GM23338 (cell line): ENCODE results near the gene SCAMP1. TPM values are rescaled to one million over a fixed set of nuclear protein-coding genes. Genes with fewer than 3 reads are reported as not detected.

Source experiments
- ATAC-seq: fragments of 200-7000 bp; cut with Tn5 transposase; 3 replicates; pipeline ENCODE4 v1.9.1; 2020
- DNase-seq: peaks from one replicate; pipeline ENCODE4 v3.0.0-alpha.2; 2015; ENCODE audit warnings: low spot score
- H2AFZ ChIP-seq: fragments of 200-600 bp; sonication (generic); 2 replicates; pipeline ENCODE4 v1.8.0; 2016; ENCODE audit warnings: antibody characterized with exemption, mild to moderate bottlenecking, moderate library complexity
- H3F3A ChIP-seq: fragments of 200-600 bp; sonication (generic); replicated peaks from 2 replicates; pipeline ENCODE4 v1.8.0; 2017; ENCODE audit warnings: antibody characterized with exemption, mixed run types, low read depth
- H3K27ac ChIP-seq: fragments of 200-600 bp; sonication (generic); 2 replicates; pipeline ENCODE4 v1.6.1; 2016; ENCODE audit warnings: low read depth
- H3K27me3 ChIP-seq: fragments of 200-600 bp; sonication (generic); 2 replicates; pipeline ENCODE4 v1.8.0; 2016; ENCODE audit warnings: mild to moderate bottlenecking, mixed run types, moderate library complexity; ENCODE audit not compliant: insufficient read depth
- H3K36me3 ChIP-seq: fragments of 200-600 bp; sonication (generic); 2 replicates; pipeline ENCODE4 v1.8.0; 2016; ENCODE audit warnings: mild to moderate bottlenecking; ENCODE audit not compliant: insufficient read depth
- H3K4me1 ChIP-seq: fragments of 200-600 bp; sonication (generic); 2 replicates; pipeline ENCODE4 v1.8.0; 2016; ENCODE audit warnings: mild to moderate bottlenecking, moderate library complexity; ENCODE audit not compliant: insufficient read depth
- H3K4me2 ChIP-seq: fragments of 200-600 bp; sonication (generic); 2 replicates; pipeline ENCODE4 v1.7.1; 2017; ENCODE audit warnings: mixed run types
- H3K4me3 ChIP-seq: fragments of 200-600 bp; sonication (generic); 2 replicates; pipeline ENCODE4 v1.6.1; 2016; ENCODE audit warnings: mixed run types
- H3K79me2 ChIP-seq: fragments of 200-600 bp; sonication (generic); replicated peaks from 2 replicates; pipeline ENCODE4 v1.8.0; 2017; ENCODE audit warnings: mild to moderate bottlenecking; ENCODE audit not compliant: insufficient read depth
- H3K9me2 ChIP-seq: fragments of 200-600 bp; sonication (generic); 2 replicates; pipeline ENCODE4 v1.8.0; 2017; ENCODE audit not compliant: insufficient read depth
- H4K20me1 ChIP-seq: fragments of 200-600 bp; sonication (generic); replicated peaks from 2 replicates; pipeline ENCODE4 v1.8.0; 2017; ENCODE audit warnings: mild to moderate bottlenecking; ENCODE audit not compliant: insufficient read depth
- H3K27ac Mint-ChIP-seq: 2 replicates; pipeline ENCODE4 v1.8.0; 2020; ENCODE audit warnings: inconsistent platforms, mild to moderate bottlenecking, moderate library complexity, mixed read lengths
- H3K27me3 Mint-ChIP-seq: 3 replicates; pipeline ENCODE4 v1.8.0; 2022; ENCODE audit warnings: low read depth, mild to moderate bottlenecking, moderate library complexity, mixed read lengths, inconsistent platforms; ENCODE audit not compliant: insufficient read depth, poor library complexity
- H3K36me3 Mint-ChIP-seq: 3 replicates; pipeline ENCODE4 v1.8.0; 2021; ENCODE audit warnings: low read depth, mild to moderate bottlenecking, inconsistent platforms, moderate library complexity, mixed read lengths
- H3K4me1 Mint-ChIP-seq: 3 replicates; pipeline ENCODE4 v1.8.0; 2020; ENCODE audit warnings: mild to moderate bottlenecking, inconsistent platforms, mixed read lengths
- H3K4me3 Mint-ChIP-seq: 3 replicates; pipeline ENCODE4 v1.8.0; 2021; ENCODE audit warnings: moderate library complexity, mild to moderate bottlenecking, inconsistent platforms, mixed read lengths
- H3K9me3 Mint-ChIP-seq: 3 replicates; pipeline ENCODE4 v1.8.0; 2020; ENCODE audit warnings: moderate library complexity, mild to moderate bottlenecking, inconsistent platforms, mixed read lengths
- CREB1 ChIP-seq: fragments of 250-450 bp; sonication (Bioruptor Pico); IDR thresholded peaks from 2 replicates; pipeline ENCODE4 v1.5.0; 2020; ENCODE audit warnings: low read depth, mild to moderate bottlenecking, moderate library complexity
- EZH2 ChIP-seq: fragments of 200-600 bp; sonication (generic); IDR thresholded peaks from one replicate; pipeline ENCODE4 v1.8.0; 2017; ENCODE audit warnings: antibody characterized with exemption, mild to moderate bottlenecking, low read depth; ENCODE audit not compliant: unreplicated experiment
- EZH2phosphoT487 ChIP-seq: fragments of 200-600 bp; sonication (generic); IDR thresholded peaks from one replicate; pipeline ENCODE4 v1.8.1; 2018; ENCODE audit warnings: antibody characterized with exemption; ENCODE audit not compliant: unreplicated experiment
- JUNB ChIP-seq: IDR thresholded peaks from one replicate; pipeline ENCODE4 v1.6.1; 2016; ENCODE audit warnings: antibody characterized with exemption; ENCODE audit not compliant: unreplicated experiment
- NANOG ChIP-seq: IDR thresholded peaks from 2 replicates; pipeline ENCODE4 v1.6.1; 2016; ENCODE audit warnings: antibody characterized with exemption, borderline replicate concordance
- POLR2AphosphoS5 ChIP-seq: IDR thresholded peaks from 2 replicates; pipeline ENCODE4 v1.6.1; 2016; ENCODE audit warnings: antibody characterized with exemption, low read depth
- STAT1 ChIP-seq: IDR thresholded peaks from one replicate; pipeline ENCODE4 v1.6.1; 2016; ENCODE audit warnings: antibody characterized with exemption; ENCODE audit not compliant: unreplicated experiment
- ZNF114 ChIP-seq: fragments of 250-450 bp; sonication (Bioruptor Pico); IDR thresholded peaks from 2 replicates; pipeline ENCODE4 v1.5.0; 2020; ENCODE audit warnings: mild to moderate bottlenecking, moderate library complexity
- ZNF331 ChIP-seq: fragments of 250-450 bp; sonication (Bioruptor Pico); IDR thresholded peaks from 2 replicates; pipeline ENCODE4 v1.5.0; 2020; ENCODE audit warnings: low read depth, mild to moderate bottlenecking, moderate library complexity
- polyA plus RNA-seq: library from polyadenylated mRNA; unstranded; fragments of >200 nt; fragmentation: Nextera tagmentation; extraction: Ambion mirVana; gene quantifications from 2 replicates; pipeline ENCODE4 v1.2.1, GENCODE V29; 2016
- total RNA-seq: library from RNA; depleted of rRNA; stranded (reverse); fragments of >200 nt; shearing (Covaris generic); gene quantifications from 2 replicates; pipeline ENCODE4 v1.2.3, GENCODE V29; 2014
- TF ChIP-seq, protein P1 (sequence below), 2 experiments: fragments of 200-600 bp in 1 of 2; sonication (generic) in 1 of 2; conservative IDR thresholded peaks; 2 replicates each; pipeline versions ENCODE4 v1.5.1 to v1.6.1; 2016 to 2017; ENCODE audit warnings: antibody characterized with exemption in 2 of 2, low read depth in 2 of 2, mild to moderate bottlenecking in 2 of 2, moderate library complexity in 1 of 2
- TF ChIP-seq, protein P2 (sequence below): fragments of 250-450 bp; sonication (Bioruptor Pico); IDR thresholded peaks from 2 replicates; pipeline ENCODE4 v1.5.0; 2020; ENCODE audit warnings: mild to moderate bottlenecking, moderate library complexity
- TF ChIP-seq, protein P3 (sequence below): IDR thresholded peaks from 2 replicates; pipeline ENCODE4 v1.6.1; 2016; ENCODE audit warnings: antibody characterized with exemption
- TF ChIP-seq, protein P4 (sequence below): IDR thresholded peaks from one replicate; pipeline ENCODE4 v1.6.1; 2018; ENCODE audit warnings: antibody characterized with exemption; ENCODE audit not compliant: unreplicated experiment

The SCAMP1 gene
- total and polyA plus RNA-seq, 2 experiments from 2014 or later, result 26.8 to 53.9 TPM

DNA sequence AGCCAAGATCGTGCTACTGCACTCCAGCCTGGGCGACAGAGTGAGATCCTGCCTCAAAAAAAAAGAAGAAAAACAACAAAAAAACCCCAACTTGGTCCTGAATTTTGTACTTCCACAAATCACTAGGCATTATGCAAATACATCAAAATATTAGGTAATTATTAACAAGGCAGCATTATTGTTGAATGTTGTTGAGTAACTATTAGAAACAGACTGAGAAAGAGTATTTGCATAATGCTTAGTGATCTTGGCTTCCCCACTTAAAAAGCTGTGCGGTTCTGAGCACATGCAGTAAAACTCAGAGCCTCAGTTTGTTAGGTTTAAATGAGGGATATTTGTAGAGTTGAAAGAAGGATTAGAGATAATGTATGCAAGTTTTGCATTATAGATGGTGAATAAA lies 64.2 kb downstream of the SCAMP1 start:
- TF ChIP-seq STAT1, result no peak
- no peak for TF ChIP-seq JUNB
- TF ChIP-seq EZH2phosphoT487, result no peak
- TF ChIP-seq POLR2AphosphoS5, result no peak
- no peak for TF ChIP-seq CREB1 (CRISPR knock-in tag)
- TF ChIP-seq ZNF331 (CRISPR knock-in tag), result no peak
- TF ChIP-seq, protein P1, sequence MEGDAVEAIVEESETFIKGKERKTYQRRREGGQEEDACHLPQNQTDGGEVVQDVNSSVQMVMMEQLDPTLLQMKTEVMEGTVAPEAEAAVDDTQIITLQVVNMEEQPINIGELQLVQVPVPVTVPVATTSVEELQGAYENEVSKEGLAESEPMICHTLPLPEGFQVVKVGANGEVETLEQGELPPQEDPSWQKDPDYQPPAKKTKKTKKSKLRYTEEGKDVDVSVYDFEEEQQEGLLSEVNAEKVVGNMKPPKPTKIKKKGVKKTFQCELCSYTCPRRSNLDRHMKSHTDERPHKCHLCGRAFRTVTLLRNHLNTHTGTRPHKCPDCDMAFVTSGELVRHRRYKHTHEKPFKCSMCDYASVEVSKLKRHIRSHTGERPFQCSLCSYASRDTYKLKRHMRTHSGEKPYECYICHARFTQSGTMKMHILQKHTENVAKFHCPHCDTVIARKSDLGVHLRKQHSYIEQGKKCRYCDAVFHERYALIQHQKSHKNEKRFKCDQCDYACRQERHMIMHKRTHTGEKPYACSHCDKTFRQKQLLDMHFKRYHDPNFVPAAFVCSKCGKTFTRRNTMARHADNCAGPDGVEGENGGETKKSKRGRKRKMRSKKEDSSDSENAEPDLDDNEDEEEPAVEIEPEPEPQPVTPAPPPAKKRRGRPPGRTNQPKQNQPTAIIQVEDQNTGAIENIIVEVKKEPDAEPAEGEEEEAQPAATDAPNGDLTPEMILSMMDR (conservative IDR thresholded peaks at IDR 0.05; ENCODE audit: low read depth in 2 of 2), result no peak
- TF ChIP-seq, protein P2, sequence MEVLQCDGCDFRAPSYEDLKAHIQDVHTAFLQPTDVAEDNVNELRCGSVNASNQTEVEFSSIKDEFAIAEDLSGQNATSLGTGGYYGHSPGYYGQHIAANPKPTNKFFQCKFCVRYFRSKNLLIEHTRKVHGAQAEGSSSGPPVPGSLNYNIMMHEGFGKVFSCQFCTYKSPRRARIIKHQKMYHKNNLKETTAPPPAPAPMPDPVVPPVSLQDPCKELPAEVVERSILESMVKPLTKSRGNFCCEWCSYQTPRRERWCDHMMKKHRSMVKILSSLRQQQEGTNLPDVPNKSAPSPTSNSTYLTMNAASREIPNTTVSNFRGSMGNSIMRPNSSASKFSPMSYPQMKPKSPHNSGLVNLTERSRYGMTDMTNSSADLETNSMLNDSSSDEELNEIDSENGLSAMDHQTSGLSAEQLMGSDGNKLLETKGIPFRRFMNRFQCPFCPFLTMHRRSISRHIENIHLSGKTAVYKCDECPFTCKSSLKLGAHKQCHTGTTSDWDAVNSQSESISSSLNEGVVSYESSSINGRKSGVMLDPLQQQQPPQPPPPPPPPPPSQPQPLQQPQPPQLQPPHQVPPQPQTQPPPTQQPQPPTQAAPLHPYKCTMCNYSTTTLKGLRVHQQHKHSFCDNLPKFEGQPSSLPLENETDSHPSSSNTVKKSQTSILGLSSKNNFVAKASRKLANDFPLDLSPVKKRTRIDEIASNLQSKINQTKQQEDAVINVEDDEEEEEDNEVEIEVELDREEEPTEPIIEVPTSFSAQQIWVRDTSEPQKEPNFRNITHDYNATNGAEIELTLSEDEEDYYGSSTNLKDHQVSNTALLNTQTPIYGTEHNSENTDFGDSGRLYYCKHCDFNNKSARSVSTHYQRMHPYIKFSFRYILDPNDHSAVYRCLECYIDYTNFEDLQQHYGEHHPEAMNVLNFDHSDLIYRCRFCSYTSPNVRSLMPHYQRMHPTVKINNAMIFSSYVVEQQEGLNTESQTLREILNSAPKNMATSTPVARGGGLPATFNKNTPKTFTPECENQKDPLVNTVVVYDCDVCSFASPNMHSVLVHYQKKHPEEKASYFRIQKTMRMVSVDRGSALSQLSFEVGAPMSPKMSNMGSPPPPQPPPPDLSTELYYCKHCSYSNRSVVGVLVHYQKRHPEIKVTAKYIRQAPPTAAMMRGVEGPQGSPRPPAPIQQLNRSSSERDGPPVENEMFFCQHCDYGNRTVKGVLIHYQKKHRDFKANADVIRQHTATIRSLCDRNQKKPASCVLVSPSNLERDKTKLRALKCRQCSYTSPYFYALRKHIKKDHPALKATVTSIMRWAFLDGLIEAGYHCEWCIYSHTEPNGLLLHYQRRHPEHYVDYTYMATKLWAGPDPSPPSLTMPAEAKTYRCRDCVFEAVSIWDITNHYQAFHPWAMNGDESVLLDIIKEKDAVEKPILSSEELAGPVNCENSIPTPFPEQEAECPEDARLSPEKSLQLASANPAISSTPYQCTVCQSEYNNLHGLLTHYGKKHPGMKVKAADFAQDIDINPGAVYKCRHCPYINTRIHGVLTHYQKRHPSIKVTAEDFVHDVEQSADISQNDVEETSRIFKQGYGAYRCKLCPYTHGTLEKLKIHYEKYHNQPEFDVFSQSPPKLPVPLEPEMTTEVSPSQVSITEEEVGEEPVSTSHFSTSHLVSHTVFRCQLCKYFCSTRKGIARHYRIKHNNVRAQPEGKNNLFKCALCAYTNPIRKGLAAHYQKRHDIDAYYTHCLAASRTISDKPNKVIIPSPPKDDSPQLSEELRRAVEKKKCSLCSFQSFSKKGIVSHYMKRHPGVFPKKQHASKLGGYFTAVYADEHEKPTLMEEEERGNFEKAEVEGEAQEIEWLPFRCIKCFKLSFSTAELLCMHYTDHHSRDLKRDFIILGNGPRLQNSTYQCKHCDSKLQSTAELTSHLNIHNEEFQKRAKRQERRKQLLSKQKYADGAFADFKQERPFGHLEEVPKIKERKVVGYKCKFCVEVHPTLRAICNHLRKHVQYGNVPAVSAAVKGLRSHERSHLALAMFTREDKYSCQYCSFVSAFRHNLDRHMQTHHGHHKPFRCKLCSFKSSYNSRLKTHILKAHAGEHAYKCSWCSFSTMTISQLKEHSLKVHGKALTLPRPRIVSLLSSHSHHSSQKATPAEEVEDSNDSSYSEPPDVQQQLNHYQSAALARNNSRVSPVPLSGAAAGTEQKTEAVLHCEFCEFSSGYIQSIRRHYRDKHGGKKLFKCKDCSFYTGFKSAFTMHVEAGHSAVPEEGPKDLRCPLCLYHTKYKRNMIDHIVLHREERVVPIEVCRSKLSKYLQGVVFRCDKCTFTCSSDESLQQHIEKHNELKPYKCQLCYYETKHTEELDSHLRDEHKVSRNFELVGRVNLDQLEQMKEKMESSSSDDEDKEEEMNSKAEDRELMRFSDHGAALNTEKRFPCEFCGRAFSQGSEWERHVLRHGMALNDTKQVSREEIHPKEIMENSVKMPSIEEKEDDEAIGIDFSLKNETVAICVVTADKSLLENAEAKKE, result no peak
- TF ChIP-seq ZNF114 (CRISPR knock-in tag), result no peak
- TF ChIP-seq, protein P3, sequence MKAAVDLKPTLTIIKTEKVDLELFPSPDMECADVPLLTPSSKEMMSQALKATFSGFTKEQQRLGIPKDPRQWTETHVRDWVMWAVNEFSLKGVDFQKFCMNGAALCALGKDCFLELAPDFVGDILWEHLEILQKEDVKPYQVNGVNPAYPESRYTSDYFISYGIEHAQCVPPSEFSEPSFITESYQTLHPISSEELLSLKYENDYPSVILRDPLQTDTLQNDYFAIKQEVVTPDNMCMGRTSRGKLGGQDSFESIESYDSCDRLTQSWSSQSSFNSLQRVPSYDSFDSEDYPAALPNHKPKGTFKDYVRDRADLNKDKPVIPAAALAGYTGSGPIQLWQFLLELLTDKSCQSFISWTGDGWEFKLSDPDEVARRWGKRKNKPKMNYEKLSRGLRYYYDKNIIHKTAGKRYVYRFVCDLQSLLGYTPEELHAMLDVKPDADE, result no peak
- no peak for TF ChIP-seq NANOG
- no peak for TF ChIP-seq EZH2
- TF ChIP-seq, protein P4, sequence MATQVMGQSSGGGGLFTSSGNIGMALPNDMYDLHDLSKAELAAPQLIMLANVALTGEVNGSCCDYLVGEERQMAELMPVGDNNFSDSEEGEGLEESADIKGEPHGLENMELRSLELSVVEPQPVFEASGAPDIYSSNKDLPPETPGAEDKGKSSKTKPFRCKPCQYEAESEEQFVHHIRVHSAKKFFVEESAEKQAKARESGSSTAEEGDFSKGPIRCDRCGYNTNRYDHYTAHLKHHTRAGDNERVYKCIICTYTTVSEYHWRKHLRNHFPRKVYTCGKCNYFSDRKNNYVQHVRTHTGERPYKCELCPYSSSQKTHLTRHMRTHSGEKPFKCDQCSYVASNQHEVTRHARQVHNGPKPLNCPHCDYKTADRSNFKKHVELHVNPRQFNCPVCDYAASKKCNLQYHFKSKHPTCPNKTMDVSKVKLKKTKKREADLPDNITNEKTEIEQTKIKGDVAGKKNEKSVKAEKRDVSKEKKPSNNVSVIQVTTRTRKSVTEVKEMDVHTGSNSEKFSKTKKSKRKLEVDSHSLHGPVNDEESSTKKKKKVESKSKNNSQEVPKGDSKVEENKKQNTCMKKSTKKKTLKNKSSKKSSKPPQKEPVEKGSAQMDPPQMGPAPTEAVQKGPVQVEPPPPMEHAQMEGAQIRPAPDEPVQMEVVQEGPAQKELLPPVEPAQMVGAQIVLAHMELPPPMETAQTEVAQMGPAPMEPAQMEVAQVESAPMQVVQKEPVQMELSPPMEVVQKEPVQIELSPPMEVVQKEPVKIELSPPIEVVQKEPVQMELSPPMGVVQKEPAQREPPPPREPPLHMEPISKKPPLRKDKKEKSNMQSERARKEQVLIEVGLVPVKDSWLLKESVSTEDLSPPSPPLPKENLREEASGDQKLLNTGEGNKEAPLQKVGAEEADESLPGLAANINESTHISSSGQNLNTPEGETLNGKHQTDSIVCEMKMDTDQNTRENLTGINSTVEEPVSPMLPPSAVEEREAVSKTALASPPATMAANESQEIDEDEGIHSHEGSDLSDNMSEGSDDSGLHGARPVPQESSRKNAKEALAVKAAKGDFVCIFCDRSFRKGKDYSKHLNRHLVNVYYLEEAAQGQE, result no peak
- H3K4me3 Mint-ChIP-seq, result no peak overlapping the region
- H3K27ac Mint-ChIP-seq, result no peak overlapping the region
- no peaks in the 10 kb centered on the region for H3K79me2 ChIP-seq
- no peak overlapping the region for H2AFZ ChIP-seq
- H3K27me3 Mint-ChIP-seq, result peaks cover 2% of the 10 kb centered on the region
- H3K27me3 ChIP-seq, result no peaks in the 10 kb centered on the region
- ATAC-seq (no peak), DNase-seq (no peak)
- no peak overlapping the region for H3K4me3 ChIP-seq
- H3K9me3 Mint-ChIP-seq, result no peaks in the 10 kb centered on the region
- H3K4me1 Mint-ChIP-seq, result no peaks in the 10 kb centered on the region
- H4K20me1 ChIP-seq, result no peaks in the 10 kb centered on the region
- no peak overlapping the region for H3K27ac ChIP-seq
- H3K36me3 ChIP-seq, result no peaks in the 10 kb centered on the region; the same call in 1 of the 2 replicates
- H3K4me2 ChIP-seq, result no peak overlapping the region
- no peaks in the 10 kb centered on the region for H3K4me1 ChIP-seq
- H3F3A ChIP-seq, result no peaks in the 10 kb centered on the region
- peaks cover 10% of the 10 kb centered on the region; the same call in 2 of the 3 replicates for H3K36me3 Mint-ChIP-seq
- H3K9me2 ChIP-seq, result no peaks in the 10 kb centered on the region
